AG04449 (cell line): ENCODE measurements around the gene SPHK2.

Experiments
- CTCF ChIA-PET: fragments of 350-600 bp; formaldehyde crosslinking; extraction: SDS; loops from one replicate; lab custom pipeline; 2021; ENCODE audit warnings: antibody characterized with exemption; lab: Yijun Ruan, JAX
- POLR2A ChIA-PET: fragments of 400-600, 350-600 bp; formaldehyde crosslinking; extraction: SDS; loops from one replicate; lab custom pipeline; 2020; ENCODE audit warnings: antibody characterized with exemption, inconsistent platforms; lab: Yijun Ruan, JAX
- DNase-seq: peaks from one replicate; pipeline ENCODE4 v3.0.0-alpha.2; 2010; ENCODE audit warnings: low read depth, low spot score
- H3K4me3 ChIP-seq: 2 replicates; pipeline ENCODE4 v1.5.1; 2011; ENCODE audit warnings: low read depth, mild to moderate bottlenecking, control low read depth, low read length
- TF ChIP-seq, protein P1 (sequence below): IDR thresholded peaks from one replicate; pipeline ENCODE4 v1.5.1; 2011; ENCODE audit warnings: mild to moderate bottlenecking, moderate library complexity, low read length, control low read depth, inconsistent platforms; ENCODE audit not compliant: insufficient read depth; ENCODE audit errors: missing control alignments

SPHK2 gene

DNA sequence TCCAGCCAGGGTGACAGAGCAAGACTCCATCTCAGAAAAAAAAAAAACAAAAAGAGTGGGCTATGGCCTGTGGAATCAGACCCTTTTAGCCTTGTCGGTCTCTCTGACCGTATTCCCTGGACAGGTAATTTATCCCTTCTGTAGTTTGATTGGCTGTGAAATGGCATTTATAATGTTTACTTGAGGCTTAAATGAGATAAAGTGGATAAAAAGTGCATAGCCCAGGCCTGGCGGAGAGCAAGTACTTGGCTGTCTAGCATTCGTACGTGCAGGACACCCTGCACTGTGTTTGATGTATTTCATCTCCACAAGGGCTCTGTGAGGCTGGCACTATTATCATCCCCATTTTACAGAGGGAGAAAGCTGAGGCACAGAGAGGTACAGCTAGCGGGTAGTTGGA lies 46.5 kb downstream of the SPHK2 start:
- ChIA-PET POLR2A (no interaction called here), CTCF (interaction anchor here (6.5 kb wide), 1 partner anchor 9 kb away, joined by 58 read pairs; no protein-coding TSS in a partner anchor)
- TF ChIP-seq, protein P1, sequence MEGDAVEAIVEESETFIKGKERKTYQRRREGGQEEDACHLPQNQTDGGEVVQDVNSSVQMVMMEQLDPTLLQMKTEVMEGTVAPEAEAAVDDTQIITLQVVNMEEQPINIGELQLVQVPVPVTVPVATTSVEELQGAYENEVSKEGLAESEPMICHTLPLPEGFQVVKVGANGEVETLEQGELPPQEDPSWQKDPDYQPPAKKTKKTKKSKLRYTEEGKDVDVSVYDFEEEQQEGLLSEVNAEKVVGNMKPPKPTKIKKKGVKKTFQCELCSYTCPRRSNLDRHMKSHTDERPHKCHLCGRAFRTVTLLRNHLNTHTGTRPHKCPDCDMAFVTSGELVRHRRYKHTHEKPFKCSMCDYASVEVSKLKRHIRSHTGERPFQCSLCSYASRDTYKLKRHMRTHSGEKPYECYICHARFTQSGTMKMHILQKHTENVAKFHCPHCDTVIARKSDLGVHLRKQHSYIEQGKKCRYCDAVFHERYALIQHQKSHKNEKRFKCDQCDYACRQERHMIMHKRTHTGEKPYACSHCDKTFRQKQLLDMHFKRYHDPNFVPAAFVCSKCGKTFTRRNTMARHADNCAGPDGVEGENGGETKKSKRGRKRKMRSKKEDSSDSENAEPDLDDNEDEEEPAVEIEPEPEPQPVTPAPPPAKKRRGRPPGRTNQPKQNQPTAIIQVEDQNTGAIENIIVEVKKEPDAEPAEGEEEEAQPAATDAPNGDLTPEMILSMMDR = no peak
- H3K4me3 ChIP-seq = no peak overlapping the region
- DNase-seq = no peak

DNA sequence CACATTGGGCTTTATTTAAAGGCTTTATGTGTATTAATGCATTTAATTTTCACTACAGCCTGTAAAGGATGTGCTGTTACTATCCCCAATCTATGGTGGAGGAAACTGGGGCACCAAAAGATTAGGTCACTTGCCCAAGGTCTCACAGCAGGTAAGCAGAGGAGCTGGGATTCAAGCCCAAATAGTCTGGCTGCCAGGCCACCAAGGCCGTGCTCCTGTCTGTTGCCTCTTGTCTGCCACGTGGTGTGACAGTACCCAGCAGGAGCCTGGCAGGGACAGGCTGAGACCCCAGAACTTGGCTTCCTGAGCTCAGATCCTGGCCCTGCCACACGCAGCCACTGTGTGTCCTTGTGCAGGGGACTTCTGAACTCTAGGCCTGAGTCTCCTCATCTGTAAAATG lies 49.0 kb downstream of the SPHK2 start:
- CTCF ChIA-PET = interaction anchor here (1.3 kb wide), 1 partner anchor 9 kb away, joined by 4 read pairs; no protein-coding TSS in a partner anchor
- POLR2A ChIA-PET = no interaction called here
- TF ChIP-seq, protein P1 = no peak
- no peak overlapping the region for H3K4me3 ChIP-seq
- no peak for DNase-seq

DNA sequence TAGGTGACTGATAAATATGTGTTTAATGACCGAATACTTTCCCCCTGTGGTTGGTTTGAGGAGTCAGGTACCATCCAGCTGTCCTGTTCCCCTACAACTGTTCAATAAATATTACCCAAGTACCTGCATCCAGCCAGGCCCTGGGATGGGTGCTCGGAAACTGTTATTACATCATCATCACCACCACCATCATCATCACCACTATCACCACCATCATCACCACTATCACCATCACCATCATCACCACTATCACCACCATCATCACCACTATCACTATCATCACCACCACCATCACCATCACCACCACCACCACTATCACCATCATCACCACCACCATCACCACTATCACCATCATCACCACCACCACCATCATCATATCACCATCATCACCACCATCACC lies 49.5 kb downstream of the SPHK2 start:
- H3K4me3 ChIP-seq = no peak overlapping the region
- TF ChIP-seq, protein P1 = no peak
- CTCF ChIA-PET = interaction anchor here (1.3 kb wide), 1 partner anchor 9 kb away, joined by 4 read pairs; no protein-coding TSS in a partner anchor
- DNase-seq = no peak
- POLR2A ChIA-PET = no interaction called here

DNA sequence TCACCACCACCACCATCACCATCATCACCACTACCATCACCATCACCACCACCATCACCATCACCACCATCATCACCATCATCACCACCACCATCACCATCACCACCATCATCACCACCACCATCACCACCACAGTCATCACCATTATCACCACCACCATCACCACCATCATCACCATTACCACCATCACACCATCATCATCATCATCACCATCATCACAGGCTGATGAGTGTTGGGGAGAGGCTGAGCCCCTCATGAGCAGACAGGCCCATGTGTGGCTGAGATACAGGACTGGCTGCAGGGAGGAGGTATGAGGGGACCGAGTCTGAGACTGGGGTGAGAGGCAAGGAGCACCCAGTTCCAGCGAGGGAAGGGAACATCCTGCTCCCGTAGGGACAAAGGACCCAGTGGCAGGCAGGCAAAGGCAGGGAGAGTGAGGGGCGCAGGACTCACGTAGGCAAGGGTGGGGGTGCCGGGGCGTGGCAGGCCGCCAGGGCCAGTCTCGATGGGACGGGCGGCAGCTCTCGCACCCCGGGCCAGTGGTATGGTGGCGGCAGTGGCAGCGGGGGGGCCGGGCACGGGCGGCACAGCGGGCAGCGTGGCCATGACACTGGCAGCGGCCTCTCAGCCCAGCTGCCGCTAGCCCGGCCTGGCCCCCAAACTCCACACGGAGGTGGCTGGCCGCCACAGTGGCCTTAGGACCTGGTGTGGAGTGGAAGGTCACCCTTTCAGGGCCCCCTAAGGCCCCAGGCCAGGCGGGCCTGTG lies 50.8 kb downstream of the SPHK2 start:
- ChIA-PET POLR2A (no interaction called here), CTCF (interaction anchor here (8.5 kb wide), 1 partner anchor 25 kb away, joined by 40 read pairs; the partner anchor contains the start of gene CA11)
- DNase-seq = no peak
- TF ChIP-seq, protein P1 = no peak
- H3K4me3 ChIP-seq = no peak overlapping the region

DNA sequence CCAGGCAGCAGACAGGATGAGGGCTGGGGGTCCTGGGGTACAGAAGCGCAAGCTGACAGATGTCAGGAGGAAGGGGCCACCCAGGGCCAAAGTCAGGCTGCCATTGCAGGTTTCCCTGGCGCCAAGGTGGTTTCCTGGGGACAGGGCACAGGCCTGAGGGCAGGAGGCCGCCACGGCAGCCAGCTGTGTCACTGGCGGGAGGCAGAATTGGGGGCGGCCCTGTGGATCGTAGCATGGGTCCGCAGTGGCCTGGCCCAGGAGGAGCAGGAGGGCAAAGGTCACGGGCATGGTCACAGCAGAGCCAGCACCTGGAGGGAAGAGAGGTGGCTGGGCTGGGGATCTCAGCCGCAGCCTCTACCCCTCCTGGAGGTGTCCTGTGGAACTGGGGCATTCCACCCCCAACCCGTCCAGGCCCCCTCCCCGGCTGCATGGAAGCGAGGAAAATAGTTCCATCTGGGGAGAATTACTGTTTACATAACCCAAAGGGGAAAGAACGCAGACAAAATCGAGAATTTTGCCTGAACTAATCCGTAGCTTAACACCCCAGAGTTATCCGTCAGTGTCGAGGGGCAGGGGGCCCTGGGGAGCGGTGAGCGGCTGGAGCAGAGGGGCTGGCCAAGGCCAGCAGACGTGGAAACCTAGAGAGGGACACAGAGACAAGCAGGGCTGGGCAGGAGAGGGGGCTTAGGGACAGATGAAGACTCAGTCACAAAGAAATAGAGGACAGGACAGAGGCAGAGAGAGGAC lies 51.6 kb downstream of the SPHK2 start:
- TF ChIP-seq, protein P1 = no peak
- DNase-seq = no peak
- H3K4me3 ChIP-seq = no peak overlapping the region
- ChIA-PET POLR2A (no interaction called here), CTCF (interaction anchor here (1.3 to 8.5 kb wide), 2 partner anchors 25 to 28 kb away, joined by 4 to 40 read pairs; partner anchors contain the start of gene CA11)
